ENCODE measurements around the gene GMPR2.
"Not testable (repeated sequence)": the region's sequence is repeated elsewhere in the genome, so short reads cannot be mapped to it uniquely, and the experiment has no call there.

The GMPR2 gene

DNA sequence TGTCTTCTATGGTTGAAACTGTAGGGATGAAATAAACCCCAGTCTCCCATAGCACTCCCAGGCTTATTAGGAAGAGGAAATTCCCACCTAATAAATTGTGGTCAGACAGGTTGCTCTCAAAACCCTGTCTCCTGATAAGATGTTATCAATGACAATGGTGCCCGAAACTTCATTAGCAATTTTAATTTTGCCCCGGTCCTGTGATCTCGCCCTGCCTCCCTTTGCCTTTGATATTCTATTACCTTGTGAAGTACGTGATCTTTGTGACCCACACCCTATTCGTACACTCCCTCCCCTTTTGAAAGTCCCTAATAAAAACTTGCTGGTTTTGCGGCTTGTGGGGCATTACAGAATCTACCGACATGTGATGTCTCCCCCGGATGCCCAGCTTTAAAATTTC is 30.2 kb upstream of the GMPR2 start:
- DNase-seq (ENCODE audit: low read depth in 2 of 2) = not testable (repeated sequence)

- DNase-seq (ENCODE audit: low read depth in 2 of 2) = not testable (repeated sequence)
Observed at GRCh38 chr14:24203249-24203886, 29.4 kb upstream of the GMPR2 start.

DNA sequence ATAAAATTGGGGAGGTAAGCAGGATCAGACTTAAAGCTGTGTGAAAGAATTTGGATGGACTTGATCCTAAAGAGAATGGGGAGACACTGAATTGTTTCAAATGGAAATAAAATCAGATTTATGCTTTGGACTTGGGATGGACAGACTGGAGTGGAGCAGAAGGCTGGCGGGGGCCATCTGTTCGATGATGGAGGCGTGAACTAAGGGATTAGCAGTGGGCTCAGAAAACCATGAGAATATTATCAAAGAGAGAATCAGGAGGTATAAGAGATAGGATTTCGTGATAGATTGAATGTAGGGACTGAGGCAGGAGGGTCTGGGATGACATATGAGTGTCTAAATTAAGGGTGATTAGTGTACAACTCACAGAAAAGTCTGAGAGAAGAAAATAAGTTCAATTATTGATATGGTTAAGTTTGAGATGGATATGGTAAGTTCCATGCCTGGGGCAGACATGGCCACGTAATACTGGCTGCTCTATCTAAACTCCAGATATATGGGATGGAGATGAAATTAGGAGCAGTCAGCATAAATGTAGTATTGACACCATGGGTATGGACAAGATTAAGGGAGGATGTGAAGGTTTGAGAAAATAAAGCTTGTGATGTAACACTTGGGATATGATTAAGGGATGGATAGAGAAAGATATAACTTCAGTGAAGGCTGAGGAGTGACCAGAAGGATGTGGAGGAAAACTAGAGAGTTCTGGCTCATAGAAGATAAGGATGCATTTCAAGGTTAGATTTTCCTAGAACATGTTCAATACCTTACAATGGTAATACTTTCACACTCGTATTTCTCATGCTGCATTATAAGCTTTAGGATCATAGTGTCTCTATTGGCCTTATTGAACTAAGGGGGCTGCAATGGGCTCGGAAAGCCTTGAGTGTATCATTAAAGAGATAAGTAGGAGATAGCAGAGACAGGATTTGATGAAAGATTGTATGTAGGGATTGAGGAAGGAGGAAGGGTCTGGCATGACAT is 28.3 kb upstream of the GMPR2 start:
- no peak for DNase-seq (ENCODE audit: low read depth in 2 of 2)

DNA sequence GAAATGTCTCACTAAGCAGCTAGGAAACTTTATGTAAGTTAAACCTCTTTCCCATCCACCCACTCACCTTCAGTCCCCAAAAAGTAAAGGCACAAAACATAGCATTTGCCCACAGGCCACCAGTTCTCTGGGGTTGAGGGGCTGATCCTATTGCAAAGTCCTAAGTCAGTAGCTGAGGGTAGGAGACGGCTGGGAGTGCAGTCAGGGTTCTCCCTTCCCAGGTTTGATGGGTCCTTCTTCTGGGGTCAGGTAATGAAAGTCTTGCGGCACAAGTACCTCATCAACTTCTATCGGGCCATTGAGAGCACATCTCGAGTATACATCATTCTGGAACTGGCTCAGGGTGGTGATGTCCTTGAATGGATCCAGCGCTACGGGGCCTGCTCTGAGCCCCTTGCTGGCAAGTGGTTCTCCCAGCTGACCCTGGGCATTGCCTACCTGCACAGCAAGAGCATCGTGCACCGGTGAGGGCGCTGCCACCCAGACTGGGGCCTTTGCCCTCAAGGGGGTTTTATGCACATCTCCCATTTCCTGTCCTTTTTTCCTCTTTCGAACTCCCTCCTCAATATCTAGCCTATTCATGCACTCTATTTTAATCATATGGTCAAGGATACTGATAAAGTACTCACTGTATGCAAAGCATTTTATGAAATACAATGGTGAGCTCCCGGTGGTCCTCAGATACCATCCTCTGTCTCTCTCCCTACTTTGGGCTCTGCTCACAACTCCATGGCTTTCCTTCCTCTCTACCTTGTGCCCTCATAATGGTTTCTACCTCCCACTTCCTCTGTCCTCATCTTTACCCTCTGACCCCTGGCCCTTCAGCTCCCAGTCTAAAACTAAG is 26.2 kb upstream of the GMPR2 start:
- DNase-seq (ENCODE audit: low read depth in 2 of 2) = no peak

- no peak for DNase-seq (ENCODE audit: low read depth in 2 of 2)
Observed at GRCh38 chr14:24207104-24207551, 25.6 kb upstream of the GMPR2 start.

DNA sequence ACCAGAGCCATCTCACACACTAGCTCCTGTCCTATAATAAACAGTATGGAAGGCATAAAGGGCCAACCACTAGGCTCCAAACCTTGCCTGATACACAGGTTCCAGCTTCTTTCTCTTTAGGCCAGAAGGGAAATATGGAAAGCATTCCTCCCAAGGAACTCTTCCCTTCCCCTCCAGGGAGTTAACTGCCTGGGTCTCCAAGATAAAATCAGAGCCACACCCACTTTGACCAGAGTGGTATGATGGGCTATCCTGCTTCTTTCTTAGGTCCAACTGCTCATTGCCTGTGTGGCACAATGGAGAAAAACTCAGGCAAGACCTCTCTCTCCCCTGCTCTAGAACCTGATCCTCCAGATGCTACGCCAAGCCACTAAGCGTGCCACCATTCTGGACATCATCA is 25.1 kb upstream of the GMPR2 start:
- DNase-seq (ENCODE audit: low read depth in 2 of 2) = no peak

- no peak for DNase-seq (ENCODE audit: low read depth in 2 of 2)
Observed at GRCh38 chr14:24211311-24211710, 21.4 kb upstream of the GMPR2 start.

GRCh38 chr14:24212924-24213865 is 19.5 kb upstream of the GMPR2 start, which contains the start of gene CHMP4A:
CHMP4A (minus strand) TSS chr14:24213488; CDS start chr14:24213439, 49 bp downstream.
- DNase-seq (ENCODE audit: low read depth in 2 of 2) = peak; percentile 95 to 98

DNA sequence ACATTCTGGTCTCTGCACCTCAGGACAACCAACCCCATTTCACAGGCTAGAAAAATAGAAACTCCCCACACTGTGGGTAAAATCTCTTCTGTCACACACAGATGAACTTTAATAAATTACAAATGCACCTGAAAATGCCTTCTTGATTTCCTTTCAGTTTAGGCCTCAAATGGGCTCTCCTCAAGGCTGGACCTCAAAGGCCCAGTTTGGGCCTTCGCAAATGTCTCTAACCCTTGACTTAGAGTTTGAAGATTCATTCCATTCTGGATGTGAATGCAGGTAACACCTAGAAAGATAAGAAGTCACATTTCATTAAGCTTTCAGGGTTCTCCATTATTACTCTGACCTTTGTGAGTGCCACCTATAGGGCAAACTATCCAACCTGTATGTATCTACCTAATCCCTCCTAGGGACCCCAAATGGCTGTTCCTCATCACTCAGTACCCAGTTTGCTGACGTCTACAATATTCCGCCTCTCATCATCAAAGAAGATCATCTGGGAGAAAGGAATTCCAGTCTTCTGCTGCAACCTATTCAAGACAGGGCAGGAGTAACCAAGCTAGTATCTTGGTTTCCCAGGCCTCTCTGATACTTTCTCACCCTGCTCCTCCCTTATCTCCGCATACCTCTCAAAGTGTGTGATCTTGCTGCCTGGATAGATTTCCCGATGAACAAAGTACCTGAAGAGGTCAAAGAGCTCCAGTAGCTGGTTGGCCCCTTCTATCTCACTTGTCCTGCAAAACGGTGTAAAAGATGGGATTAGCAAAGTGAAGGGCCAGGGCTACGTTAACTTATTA is 18.7 kb upstream of the GMPR2 start:
- DNase-seq (ENCODE audit: low read depth in 2 of 2) = no peak

DNA sequence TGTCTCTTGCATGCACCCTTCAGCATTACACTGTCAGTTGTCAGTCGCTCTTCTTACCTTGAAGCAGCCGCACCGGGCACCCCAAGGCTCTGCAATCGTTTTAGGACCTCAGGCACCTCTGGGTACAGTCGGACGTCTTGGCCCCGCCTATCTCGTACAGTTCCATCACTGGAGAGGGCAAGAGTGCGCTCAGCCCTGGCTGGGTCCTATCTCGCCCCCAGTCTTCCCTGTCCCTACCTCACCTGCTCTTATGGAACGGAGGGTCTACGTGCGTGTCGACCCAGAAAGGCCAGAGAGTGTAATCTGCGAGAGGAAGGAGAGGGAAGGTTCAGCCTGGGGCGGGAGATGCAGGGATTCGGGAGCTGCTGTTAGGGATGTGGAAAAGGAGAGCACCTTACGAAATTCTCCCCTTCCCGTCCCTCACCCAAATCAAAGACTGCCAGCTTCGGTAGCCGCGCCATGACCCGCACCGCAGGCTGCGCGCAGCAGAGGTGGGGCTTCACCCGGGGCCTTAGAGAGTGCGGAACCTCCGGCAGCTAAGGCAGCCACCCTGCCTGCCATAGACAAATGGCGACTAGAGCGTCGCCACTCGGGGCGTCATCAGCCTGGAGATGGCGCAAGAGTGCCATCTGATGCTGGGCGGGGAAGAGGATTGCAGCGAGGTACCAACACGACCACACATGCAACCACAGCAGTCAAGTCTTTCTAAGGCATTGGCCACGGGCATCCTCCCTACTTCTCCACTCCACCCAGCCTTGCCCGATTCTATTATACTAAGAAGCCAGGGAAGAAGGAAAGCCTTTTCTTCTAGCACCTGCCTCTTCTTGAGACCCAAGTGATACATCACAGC is 17.0 kb upstream of the GMPR2 start, which contains the start of gene MDP1:
Gene MDP1, minus strand, starts transcription at position 572 of the 850 bp plus-strand sequence. Its CDS starts 111 bp downstream, at position 461.
- DNase-seq (ENCODE audit: low read depth in 2 of 2) = peak; percentile 62 to 74

DNA sequence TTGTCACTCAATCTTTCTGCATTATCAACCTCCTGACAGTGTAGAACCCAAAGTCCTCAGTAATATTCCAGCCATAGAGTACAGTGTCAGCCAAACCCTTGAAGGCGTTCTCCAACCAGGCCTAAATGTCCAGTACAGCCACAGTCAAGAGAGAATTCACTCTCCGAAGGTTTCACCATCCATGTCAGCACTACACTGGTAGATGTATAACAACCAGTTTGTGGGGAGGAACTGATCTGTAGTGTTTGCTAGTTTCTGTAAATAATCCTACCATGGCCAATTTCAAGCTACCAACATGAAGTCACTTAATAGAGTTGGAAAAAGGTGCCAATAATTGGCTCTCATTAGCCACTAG is 16.4 kb upstream of the GMPR2 start:
- DNase-seq (ENCODE audit: low read depth in 2 of 2) = no peak

- DNase-seq (ENCODE audit: low read depth in 2 of 2) = not testable (repeated sequence)
Observed at GRCh38 chr14:24216876-24217275, 15.9 kb upstream of the GMPR2 start.

GRCh38 chr14:24219080-24219479 is 13.6 kb upstream of the GMPR2 start:
- DNase-seq (ENCODE audit: low read depth in 2 of 2) = no peak

GRCh38 chr14:24219521-24219920 is 13.2 kb upstream of the GMPR2 start:
- DNase-seq (ENCODE audit: low read depth in 2 of 2) = no peak

- not testable (repeated sequence) for DNase-seq (ENCODE audit: low read depth in 2 of 2)
Observed at GRCh38 chr14:24222987-24223386, 9.7 kb upstream of the GMPR2 start.

DNA sequence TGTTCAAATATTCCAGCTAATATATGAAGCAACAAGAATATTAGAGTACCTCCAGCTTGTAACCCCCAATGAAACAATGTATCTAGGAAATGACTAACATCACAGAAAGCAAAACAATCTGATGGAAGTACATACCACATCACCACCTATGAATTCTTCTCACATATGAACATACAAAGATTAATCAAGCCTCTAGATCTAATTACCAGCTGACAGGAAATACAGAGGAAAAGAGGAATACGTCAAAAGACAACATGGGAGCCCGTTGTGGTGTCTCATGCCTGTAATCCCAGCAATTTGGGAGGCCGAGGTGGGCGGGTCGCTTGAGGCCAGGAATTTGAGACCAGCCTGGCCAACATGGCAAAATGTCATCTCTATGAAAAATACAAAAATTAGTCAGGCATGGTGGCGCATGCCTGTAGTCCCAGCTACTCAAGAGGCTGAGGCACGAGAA is 8.1 kb upstream of the GMPR2 start:
- no peak for DNase-seq (ENCODE audit: low read depth in 2 of 2)

DNA sequence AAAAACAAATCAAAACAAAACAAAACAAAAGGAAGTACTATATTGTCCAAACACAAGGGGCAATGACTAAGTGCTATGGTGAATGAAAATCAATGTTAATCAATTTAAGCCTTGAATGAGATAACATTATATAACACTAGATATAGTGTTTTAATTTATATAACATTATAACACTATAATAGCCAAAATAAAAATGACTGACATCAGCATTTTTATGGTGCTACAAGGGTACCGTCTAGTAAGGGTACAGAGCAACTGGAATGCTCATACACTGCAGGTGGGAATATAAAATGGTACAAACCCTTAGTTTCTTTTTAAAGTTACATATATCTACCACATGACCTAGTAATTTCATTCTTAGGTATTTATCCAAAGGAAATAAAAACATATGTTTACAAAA is 6.3 kb upstream of the GMPR2 start:
- DNase-seq (ENCODE audit: low read depth in 2 of 2) = no peak

DNA sequence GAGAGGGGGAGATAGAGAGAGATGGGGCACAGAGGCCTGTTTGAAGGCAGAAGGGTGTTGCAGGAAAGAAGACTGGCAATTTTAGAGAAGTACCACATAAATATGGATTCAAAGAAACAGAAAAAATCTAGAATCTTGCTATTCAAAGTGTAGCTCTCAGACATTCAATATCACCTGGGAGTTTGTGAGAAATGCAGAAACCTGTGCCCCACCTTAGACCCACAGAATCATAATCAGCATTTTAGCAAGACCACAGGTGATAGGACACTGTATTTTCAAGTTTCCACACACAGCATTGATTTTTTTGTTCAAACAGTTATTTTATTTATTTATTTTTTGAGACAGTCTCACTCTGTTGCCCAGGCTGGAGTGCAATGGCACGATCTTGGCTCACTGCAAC is 3.8 kb upstream of the GMPR2 start:
- DNase-seq (ENCODE audit: low read depth in 2 of 2) = no peak
